Prostate gland (tissue), 2 donors: ENCODE measurements around the gene CETP. TPM values are rescaled to one million over a fixed set of nuclear protein-coding genes. Genes with fewer than 3 reads are reported as not detected.

ENCODE experiments used
- DNase-seq: peaks from one replicate; pipeline ENCODE4 v3.0.0-alpha.2; 2019; ENCODE audit warnings: low spot score
- H3K27ac ChIP-seq, 2 donors: fragments of 200-600 bp; sonication (generic); 2 replicates each; pipeline ENCODE4 v1.5.1; 2017 to 2019
- H3K27me3 ChIP-seq: fragments of 200-600 bp; sonication (generic); replicated peaks from 2 replicates; pipeline ENCODE4 v1.5.1; 2019; ENCODE audit not compliant: insufficient read depth
- H3K36me3 ChIP-seq, 2 donors: fragments of 200-600 bp; sonication (generic); 1 replicate in 1 of 2; 2 replicates in 1 of 2; pipeline versions ENCODE4 v1.5.1 to v1.8.1; 2017 to 2019
- H3K4me1 ChIP-seq: fragments of 200-600 bp; sonication (generic); replicated peaks from 2 replicates; pipeline ENCODE4 v1.5.1; 2019
- H3K4me3 ChIP-seq, 2 donors: fragments of 200-600 bp; sonication (generic); 2 replicates each; pipeline ENCODE4 v1.5.1; 2017 to 2019
- H3K9me3 ChIP-seq: fragments of 200-600 bp; sonication (generic); 2 replicates; pipeline ENCODE4 v1.5.1; 2017
- CTCF ChIP-seq, 4 experiments: fragments of 200-600 bp in 2 of 4; fragments of 450-650 bp in 2 of 4; sonication (generic) in 2 of 4; IDR thresholded peaks; 1 replicate in 3 of 4; 2 replicates in 1 of 4; pipeline ENCODE4 v1.5.1; 2016 to 2019; ENCODE audit warnings: antibody characterized with exemption in 4 of 4, mild to moderate bottlenecking in 2 of 4, moderate library complexity in 2 of 4
- POLR2A ChIP-seq: fragments of 450-650 bp; IDR thresholded peaks from one replicate; pipeline ENCODE4 v1.6.1; 2016; ENCODE audit warnings: antibody characterized with exemption, mild to moderate bottlenecking
- POLR2AphosphoS5 ChIP-seq: sonication (generic); formaldehyde crosslinking; IDR thresholded peaks from one replicate; pipeline ENCODE4 v1.6.1; 2017; ENCODE audit warnings: antibody characterized with exemption
- WGBS: methylation state at CpG from one replicate; pipeline ENCODE4 v1.1.5; 2018; 5-methylcytosine and 5-hydroxymethylcytosine counted together
- intact Hi-C: fragments of 100-400 bp; cut with DNase I; formaldehyde crosslinking; loops from one replicate; pipeline ENCODE4 v1.14.2; 2022
- total RNA-seq, 2 donors: library from RNA; depleted of rRNA; stranded (reverse); fragments of >200 nt; gene quantifications; one replicate each; pipeline ENCODE4 v1.1.0, GENCODE V29; 2016

Gene CETP
- total RNA-seq, 2 donors from 2014 or later = 0.40 TPM; not detected in 1

DNA sequence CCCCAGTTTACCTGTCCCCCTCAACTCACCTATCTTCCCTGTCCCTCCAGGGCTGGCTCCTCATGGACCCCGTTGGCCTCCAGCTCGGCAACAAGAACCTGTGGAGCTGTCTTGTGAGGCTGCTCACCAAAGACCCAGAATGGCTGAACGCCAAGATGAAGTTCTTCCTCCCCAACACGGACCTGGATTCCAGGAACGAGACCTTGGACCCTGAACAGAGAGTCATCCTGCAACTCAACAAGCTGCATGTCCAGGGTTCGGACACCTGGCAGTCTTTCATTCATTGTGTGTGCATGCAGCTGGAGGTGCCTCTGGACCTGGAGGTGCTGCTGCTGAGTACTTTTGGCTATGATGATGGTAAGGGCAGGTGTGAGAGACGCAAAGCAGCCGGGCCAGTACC lies 58.9 kb downstream of the CETP start:
- WGBS = 93% methylated on average over 8 of the region's 8 CpGs
- TF ChIP-seq POLR2A = no peak
- TF ChIP-seq CTCF (IDR thresholded peaks at IDR 0.05) = no peak
- no peak for TF ChIP-seq POLR2AphosphoS5
- Histone ChIP-seq H3K36me3 (no peaks in the 10 kb centered on the region), H3K9me3 (no peaks in the 10 kb centered on the region), H3K4me1 (no peaks in the 10 kb centered on the region), H3K27me3 (no peaks in the 10 kb centered on the region), H3K27ac (no peak overlapping the region), H3K4me3 (no peak overlapping the region)
- intact Hi-C loops = no loop called here
- no peak for DNase-seq

- H3K4me1 ChIP-seq = no peaks in the 10 kb centered on the region
- 95% methylated on average over 6 of the region's 6 CpGs for WGBS
- no peak overlapping the region for H3K27ac ChIP-seq
- DNase-seq = no peak
- no peak overlapping the region for H3K4me3 ChIP-seq
- no peaks in the 10 kb centered on the region for H3K36me3 ChIP-seq
- no peaks in the 10 kb centered on the region for H3K9me3 ChIP-seq
- TF ChIP-seq POLR2A = no peak
- TF ChIP-seq CTCF (IDR thresholded peaks at IDR 0.05) = no peak
- TF ChIP-seq POLR2AphosphoS5 = no peak
- intact Hi-C loops = no loop called here
- no peaks in the 10 kb centered on the region for H3K27me3 ChIP-seq
These were observed 60.0 kb downstream of the CETP start for GRCh38 chr16:57021757-57022156.

DNA sequence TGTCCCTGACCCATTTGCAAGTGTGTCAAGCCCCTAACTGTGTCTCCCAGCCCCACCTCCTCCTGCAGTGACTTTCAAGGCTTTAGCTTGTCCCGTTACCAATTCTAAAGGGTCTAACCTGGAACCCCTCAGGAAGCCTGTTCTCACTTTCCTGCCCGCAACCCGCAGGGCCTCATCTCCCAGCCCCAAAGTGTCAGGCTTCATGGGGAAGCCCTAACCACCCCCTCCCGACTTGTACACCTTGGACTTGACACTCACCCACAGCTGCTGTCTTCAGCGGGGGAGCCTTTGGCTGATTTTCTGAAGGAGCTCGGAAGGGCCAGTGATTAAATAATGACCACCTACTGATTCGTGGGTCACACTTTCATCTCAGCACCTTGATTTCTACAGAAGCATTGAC lies 60.7 kb downstream of the CETP start:
- intact Hi-C loops = no loop called here
- TF ChIP-seq POLR2AphosphoS5 = no peak
- TF ChIP-seq POLR2A = no peak
- no peak for TF ChIP-seq CTCF (IDR thresholded peaks at IDR 0.05)
- H3K27ac ChIP-seq = no peak overlapping the region
- no peak for DNase-seq
- no peak overlapping the region for H3K4me3 ChIP-seq
- 87% methylated on average over 7 of the region's 7 CpGs for WGBS
- no peaks in the 10 kb centered on the region for H3K9me3 ChIP-seq
- no peaks in the 10 kb centered on the region for H3K36me3 ChIP-seq
- no peaks in the 10 kb centered on the region for H3K27me3 ChIP-seq
- H3K4me1 ChIP-seq = no peaks in the 10 kb centered on the region

- intact Hi-C loops = no loop called here
- H3K27ac ChIP-seq = no peak overlapping the region
- no peak for DNase-seq
- no peaks in the 10 kb centered on the region for H3K27me3 ChIP-seq
- no peaks in the 10 kb centered on the region for H3K9me3 ChIP-seq
- H3K36me3 ChIP-seq = no peaks in the 10 kb centered on the region
- no peak overlapping the region for H3K4me3 ChIP-seq
- 91% methylated on average over 8 of the region's 8 CpGs for WGBS
- H3K4me1 ChIP-seq = no peaks in the 10 kb centered on the region
- no peak for TF ChIP-seq POLR2AphosphoS5
- no peak for TF ChIP-seq CTCF (IDR thresholded peaks at IDR 0.05)
- no peak for TF ChIP-seq POLR2A
These were observed 61.9 kb downstream of the CETP start for GRCh38 chr16:57023541-57024249.
